Neuronal stem cell (in vitro differentiated cells): ENCODE data around the gene RIOK2.
A peak's percentile ranks its signal among the peaks of the same experiment; 100 is the strongest.
"Not testable (repeated sequence)": the region's sequence is repeated elsewhere in the genome, so short reads cannot be mapped to it uniquely, and the experiment has no call there.

Experiments used
- DNase-seq: peaks from one replicate; pipeline ENCODE4 v3.0.0-alpha.2; 2013; ENCODE audit warnings: low spot score
- H2AFZ ChIP-seq: one replicate; pipeline ENCODE4 v1.6.1; 2013; ENCODE audit warnings: mild to moderate bottlenecking, low read length, inconsistent platforms
- H2AK5ac ChIP-seq: 2 replicates; pipeline ENCODE4 v1.6.1; 2013; ENCODE audit warnings: low read depth, mild to moderate bottlenecking, inconsistent platforms, low read length, moderate library complexity, mixed read lengths
- H2BK120ac ChIP-seq: 2 replicates; pipeline ENCODE4 v1.6.1; 2013; ENCODE audit warnings: low read depth, mild to moderate bottlenecking, inconsistent platforms, low read length, moderate library complexity, mixed read lengths
- H2BK12ac ChIP-seq: one replicate; pipeline ENCODE4 v1.6.1; 2013; ENCODE audit warnings: low read length, inconsistent platforms
- H2BK15ac ChIP-seq: 2 replicates; pipeline ENCODE4 v1.6.1; 2013; ENCODE audit warnings: mild to moderate bottlenecking, low read length, inconsistent platforms, mixed read lengths
- H2BK5ac ChIP-seq: one replicate; pipeline ENCODE4 v1.6.1; 2013; ENCODE audit warnings: inconsistent platforms, mild to moderate bottlenecking, low read length, moderate library complexity
- H3K14ac ChIP-seq: one replicate; pipeline ENCODE4 v1.6.1; 2013; ENCODE audit warnings: low read length, inconsistent platforms
- H3K18ac ChIP-seq: 2 replicates; pipeline ENCODE4 v1.6.1; 2013; ENCODE audit warnings: low read length, inconsistent platforms
- H3K23ac ChIP-seq: 2 replicates; pipeline ENCODE4 v1.6.1; 2013; ENCODE audit warnings: low read depth, mild to moderate bottlenecking, mixed read lengths, low read length, inconsistent platforms; ENCODE audit not compliant: poor library complexity
- H3K27ac ChIP-seq: replicated peaks from 3 replicates; pipeline ENCODE4 v1.5.1; 2013; ENCODE audit warnings: low read length, inconsistent platforms
- H3K27me3 ChIP-seq, 3 experiments: 2 replicates each; pipeline ENCODE4 v1.6.1; 2013; ENCODE audit warnings: low read length in 3 of 3, mild to moderate bottlenecking in 2 of 3, inconsistent platforms in 1 of 3, low read depth in 1 of 3, mixed read lengths in 1 of 3, moderate library complexity in 1 of 3; ENCODE audit not compliant: control insufficient read depth in 3 of 3, insufficient read depth in 3 of 3
- H3K36me3 ChIP-seq, 2 donors: replicated peaks in 1 of 2; 2 replicates each; pipeline ENCODE4 v1.6.1; 2013; ENCODE audit warnings: low read length in 2 of 2; ENCODE audit not compliant: control insufficient read depth in 2 of 2, insufficient read depth in 2 of 2
- H3K4ac ChIP-seq: 2 replicates; pipeline ENCODE4 v1.6.1; 2013; ENCODE audit warnings: inconsistent platforms, mild to moderate bottlenecking, low read length, moderate library complexity
- H3K4me1 ChIP-seq, 2 donors: 1 replicate in 1 of 2; 2 replicates in 1 of 2; pipeline ENCODE4 v1.6.1; 2013; ENCODE audit warnings: low read length in 2 of 2, low read depth in 1 of 2; ENCODE audit not compliant: control insufficient read depth in 2 of 2, insufficient read depth in 1 of 2
- H3K4me2 ChIP-seq: one replicate; pipeline ENCODE4 v1.6.1; 2013; ENCODE audit warnings: mild to moderate bottlenecking, low read length, inconsistent platforms; ENCODE audit not compliant: insufficient read depth, poor library complexity, severe bottlenecking
- H3K4me3 ChIP-seq, 2 donors: 2 replicates each; pipeline ENCODE4 v1.5.1; 2013; ENCODE audit warnings: low read length in 2 of 2, mild to moderate bottlenecking in 2 of 2, inconsistent platforms in 1 of 2, moderate library complexity in 1 of 2
- H3K79me1 ChIP-seq: one replicate; pipeline ENCODE4 v1.6.1; 2013; ENCODE audit warnings: low read depth, mild to moderate bottlenecking, inconsistent platforms, low read length, moderate library complexity
- H3K9ac ChIP-seq: one replicate; pipeline ENCODE4 v1.6.1; 2013; ENCODE audit warnings: mild to moderate bottlenecking, low read depth, low read length, inconsistent platforms; ENCODE audit not compliant: poor library complexity
- H3K9me3 ChIP-seq, 2 donors: replicated peaks in 1 of 2; 2 replicates each; pipeline versions ENCODE3 to v1.6.1; 2013; ENCODE audit warnings: low read length in 2 of 2, mild to moderate bottlenecking in 2 of 2, inconsistent platforms in 1 of 2, low read depth in 1 of 2, mixed read lengths in 1 of 2, moderate library complexity in 1 of 2; ENCODE audit not compliant: control insufficient read depth in 2 of 2, insufficient read depth in 1 of 2
- H4K8ac ChIP-seq: one replicate; pipeline ENCODE4 v1.6.1; 2013; ENCODE audit warnings: low read depth, mild to moderate bottlenecking, inconsistent platforms, low read length, moderate library complexity
- H4K91ac ChIP-seq: one replicate; pipeline ENCODE4 v1.6.1; 2013; ENCODE audit warnings: low read length, low read depth, mild to moderate bottlenecking, inconsistent platforms; ENCODE audit not compliant: poor library complexity
- WGBS, 2 donors: extraction: QIAGEN DNeasy Blood & Tissue Kit; methylation state at CpG; one replicate each; pipeline ENCODE4 v1.1.7; 2013; ENCODE audit warnings: missing lambda C conversion rate in 2 of 2, mixed read lengths in 1 of 2; ENCODE audit not compliant: insufficient read length in 2 of 2, insufficient replicate concordance in 1 of 2; ENCODE audit errors: extremely low coverage in 2 of 2; 5-methylcytosine and 5-hydroxymethylcytosine counted together

The RIOK2 gene

GRCh38 chr5:97182571-97183099, 412 bp downstream of the RIOK2 start:
- no peak overlapping the region for H3K14ac ChIP-seq

GRCh38 chr5:97181856-97182545, 1.0 kb downstream of the RIOK2 start:
- Histone ChIP-seq H3K36me3 (peaks cover 8 to 33% of the 10 kb centered on the region in 2 donors), H3K27ac (no peak overlapping the region), H2AFZ (peak overlapping the region; percentile 91), H3K23ac (no peak overlapping the region), H2BK120ac (no peak overlapping the region), H3K4ac (no peak overlapping the region), H3K14ac (no peak overlapping the region), H3K79me1 (peaks cover 2% of the 10 kb centered on the region), H3K9ac (no peak overlapping the region), H3K4me2 (peak overlapping the region; percentile 38), H3K27me3 (no peaks in the 10 kb centered on the region), H4K91ac (no peak overlapping the region), H4K8ac (no peak overlapping the region), H2BK12ac (no peak overlapping the region), H2BK15ac (no peak overlapping the region), H3K4me1 (peaks cover 0 to 2% of the 10 kb centered on the region in 2 donors), H2AK5ac (no peak overlapping the region), H3K4me3 (peak overlapping the region in 1 of 2 donors; percentile 67), H2BK5ac (no peak overlapping the region), H3K18ac (no peak overlapping the region), H3K9me3 (peaks cover 0 to 14% of the 10 kb centered on the region in 2 donors)
- WGBS, 2 donors = no CpG with 5 or more reads among the region's 4 CpGs
- DNase-seq = no peak

More at GRCh38 chr5:97182571-97183099, 412 bp downstream of the RIOK2 start:
- Histone ChIP-seq H3K27ac (no peak overlapping the region), H4K91ac (no peak overlapping the region), H2BK120ac (no peak overlapping the region), H3K23ac (no peak overlapping the region), H3K27me3 (no peaks in the 10 kb centered on the region), H4K8ac (no peak overlapping the region), H3K79me1 (peaks cover 2% of the 10 kb centered on the region), H3K18ac (peak overlapping the region; percentile 77), H2BK12ac (no peak overlapping the region), H2BK15ac (no peak overlapping the region), H2AFZ (peak overlapping the region; percentile 91), H3K4ac (no peak overlapping the region), H3K4me1 (peaks cover 0 to 2% of the 10 kb centered on the region in 2 donors), H3K9ac (peak overlapping the region; percentile 92), H2BK5ac (no peak overlapping the region), H3K9me3 (peaks cover 0 to 14% of the 10 kb centered on the region in 2 donors), H3K4me2 (peak overlapping the region; percentile 68), H2AK5ac (no peak overlapping the region), H3K36me3 (peaks cover 8 to 27% of the 10 kb centered on the region in 2 donors), H3K4me3 (peak overlapping the region; percentile 67 to 98)
- no peak for DNase-seq
- no CpG with 5 or more reads among the region's 12 CpGs for WGBS, 2 donors

- not testable (repeated sequence) for H4K8ac ChIP-seq, H3K27ac ChIP-seq, H3K4me3 ChIP-seq, H3K27me3 ChIP-seq, H3K23ac ChIP-seq, H3K4me2 ChIP-seq, H3K4ac ChIP-seq, H2BK120ac ChIP-seq, H2AFZ ChIP-seq, H3K14ac ChIP-seq, H3K4me1 ChIP-seq, H3K18ac ChIP-seq, DNase-seq, H4K91ac ChIP-seq, H2AK5ac ChIP-seq, H2BK5ac ChIP-seq, H3K79me1 ChIP-seq, H3K9ac ChIP-seq, H2BK15ac ChIP-seq, H2BK12ac ChIP-seq
- Histone ChIP-seq H3K36me3 (peaks cover 8 to 59% of the 10 kb centered on the region in 2 donors), H3K9me3 (peaks cover 0 to 11% of the 10 kb centered on the region in 2 donors)
- no CpG with 5 or more reads among the region's 3 CpGs for WGBS, 2 donors
Measured at GRCh38 chr5:97179457-97179856, 3.6 kb downstream of the RIOK2 start.

- Histone ChIP-seq H3K9me3 (no peaks in the 10 kb centered on the region), H3K18ac (no peak overlapping the region), H4K91ac (no peak overlapping the region), H2BK5ac (no peak overlapping the region), H3K14ac (no peak overlapping the region), H3K9ac (no peak overlapping the region), H3K4me1 (no peaks in the 10 kb centered on the region), H3K4me3 (no peak overlapping the region), H3K79me1 (no peaks in the 10 kb centered on the region), H3K23ac (no peak overlapping the region), H2BK15ac (no peak overlapping the region), H4K8ac (no peak overlapping the region), H2BK120ac (no peak overlapping the region), H2BK12ac (no peak overlapping the region), H3K4me2 (no peak overlapping the region), H3K4ac (no peak overlapping the region), H2AFZ (no peak overlapping the region), H2AK5ac (no peak overlapping the region), H3K27me3 (no peaks in the 10 kb centered on the region), H3K27ac (no peak overlapping the region), H3K36me3 (peaks cover 6 to 99% of the 10 kb centered on the region in 2 donors)
- DNase-seq = no peak
Measured at GRCh38 chr5:97172227-97172626, 10.8 kb downstream of the RIOK2 start.
